ENCODE measurements around the gene HCRT.
A peak's percentile ranks its signal among the peaks of the same experiment; 100 is the strongest.

Gene HCRT

DNA sequence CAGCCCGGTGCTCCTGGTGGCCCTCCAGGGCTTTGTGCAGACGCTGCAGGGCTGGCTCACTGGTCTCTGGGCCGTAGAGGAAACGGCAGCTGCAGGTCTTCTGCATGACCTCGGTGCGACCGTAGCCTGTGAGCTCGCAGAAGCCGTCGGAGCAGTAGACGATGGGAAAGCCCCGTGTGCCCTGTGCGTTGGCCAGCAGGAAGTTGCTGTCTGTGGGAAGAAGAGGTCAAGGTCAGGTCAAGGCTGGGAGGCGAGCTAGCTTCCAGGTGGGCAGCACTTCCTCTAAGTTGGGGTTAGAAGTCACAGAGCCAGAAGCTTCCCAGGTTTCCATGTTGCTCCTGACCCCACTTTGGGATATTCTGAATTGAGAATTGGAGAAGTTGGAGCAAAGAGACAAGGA, 6.4 kb downstream of the HCRT start:
- Histone ChIP-seq H3K36me3 (replicated peaks; ENCODE audit: insufficient read depth, low read length) (no peaks in the 10 kb centered on the region), H3K9me3 (replicated peaks; ENCODE audit: insufficient read depth, low read length) (no peaks in the 10 kb centered on the region), H3K27ac (ENCODE audit: low read length) (peak overlapping the region; percentile 13; the same call in 1 of the 2 replicates), H3K79me2 (ENCODE audit: low read length) (no peaks in the 10 kb centered on the region), H3F3A (ENCODE audit: insufficient read depth, low read length) (peaks cover 27% of the 10 kb centered on the region; the same call in 1 of the 2 replicates), H3K9ac (ENCODE audit: low read length) (no peak overlapping the region), H3K4me1 (ENCODE audit: low read length) (peaks cover 35% of the 10 kb centered on the region), H3K9me2 (replicated peaks; ENCODE audit: insufficient read depth, low read length) (no peaks in the 10 kb centered on the region), H3K4me3 (ENCODE audit: low read length) (no peak overlapping the region), H2AFZ (ENCODE audit: low read length) (no peak overlapping the region), H3K27me3 (replicated peaks; ENCODE audit: insufficient read depth, low read length) (no peaks in the 10 kb centered on the region), H4K20me1 (ENCODE audit: insufficient read depth, low read length) (no peaks in the 10 kb centered on the region), H3K4me2 (ENCODE audit: low read depth, low read length) (peak overlapping the region; percentile 49; the same call in 1 of the 2 replicates)
- TF ChIP-seq EZH2 (optimal IDR thresholded peaks at IDR 0.05; ENCODE audit: low read depth, low read length) (no peak), CTCF (IDR thresholded peaks at IDR 0.05; ENCODE audit: low read length) (no peak), EZH2phosphoT487 (IDR thresholded peaks at IDR 0.05; ENCODE audit: low read length) (no peak)
- DNase-seq = peak; percentile 79

GRCh38 chr17:42177684-42178083, 7.6 kb downstream of the HCRT start:
- Histone ChIP-seq H3K4me3 (ENCODE audit: low read length) (no peak overlapping the region), H3K79me2 (ENCODE audit: low read length) (no peaks in the 10 kb centered on the region), H3K27me3 (replicated peaks; ENCODE audit: insufficient read depth, low read length) (no peaks in the 10 kb centered on the region), H2AFZ (ENCODE audit: low read length) (no peak overlapping the region), H3K4me2 (ENCODE audit: low read depth, low read length) (no peak overlapping the region), H3K27ac (ENCODE audit: low read length) (no peak overlapping the region), H4K20me1 (ENCODE audit: insufficient read depth, low read length) (no peaks in the 10 kb centered on the region), H3K9ac (ENCODE audit: low read length) (no peak overlapping the region), H3K9me3 (replicated peaks; ENCODE audit: insufficient read depth, low read length) (no peaks in the 10 kb centered on the region), H3K9me2 (replicated peaks; ENCODE audit: insufficient read depth, low read length) (no peaks in the 10 kb centered on the region), H3F3A (ENCODE audit: insufficient read depth, low read length) (peaks cover 16% of the 10 kb centered on the region; the same call in 1 of the 2 replicates), H3K4me1 (ENCODE audit: low read length) (peaks cover 28% of the 10 kb centered on the region), H3K36me3 (replicated peaks; ENCODE audit: insufficient read depth, low read length) (no peaks in the 10 kb centered on the region)
- TF ChIP-seq EZH2phosphoT487 (IDR thresholded peaks at IDR 0.05; ENCODE audit: low read length) = no peak
- no peak for TF ChIP-seq CTCF (IDR thresholded peaks at IDR 0.05; ENCODE audit: low read length)
- TF ChIP-seq EZH2 (optimal IDR thresholded peaks at IDR 0.05; ENCODE audit: low read depth, low read length) = no peak
- no peak for DNase-seq

GRCh38 chr17:42174126-42174783, 11.0 kb downstream of the HCRT start:
- no peak overlapping the region for H3K27ac ChIP-seq (ENCODE audit: low read length)
- no peaks in the 10 kb centered on the region for H3K36me3 ChIP-seq (replicated peaks; ENCODE audit: insufficient read depth, low read length)
- no peaks in the 10 kb centered on the region for H4K20me1 ChIP-seq (ENCODE audit: insufficient read depth, low read length)
- H3K4me2 ChIP-seq (ENCODE audit: low read depth, low read length) = no peak overlapping the region
- peaks cover 12% of the 10 kb centered on the region for H3K4me1 ChIP-seq (ENCODE audit: low read length)
- H3K4me3 ChIP-seq (ENCODE audit: low read length) = no peak overlapping the region
- H3K9ac ChIP-seq (ENCODE audit: low read length) = no peak overlapping the region
- TF ChIP-seq EZH2phosphoT487 (IDR thresholded peaks at IDR 0.05; ENCODE audit: low read length) (no peak), EZH2 (optimal IDR thresholded peaks at IDR 0.05; ENCODE audit: low read depth, low read length) (no peak), CTCF (IDR thresholded peaks at IDR 0.05; ENCODE audit: low read length) (no peak)
- no peaks in the 10 kb centered on the region for H3K27me3 ChIP-seq (replicated peaks; ENCODE audit: insufficient read depth, low read length)
- H3K79me2 ChIP-seq (ENCODE audit: low read length) = no peaks in the 10 kb centered on the region
- no peaks in the 10 kb centered on the region for H3K9me3 ChIP-seq (replicated peaks; ENCODE audit: insufficient read depth, low read length)
- peaks cover 7% of the 10 kb centered on the region; the same call in 1 of the 2 replicates for H3F3A ChIP-seq (ENCODE audit: insufficient read depth, low read length)
- DNase-seq = no peak
- no peak overlapping the region for H2AFZ ChIP-seq (ENCODE audit: low read length)
- no peaks in the 10 kb centered on the region for H3K9me2 ChIP-seq (replicated peaks; ENCODE audit: insufficient read depth, low read length)
